SH-SY5Y (cell line): Measurements from ENCODE around the gene SFXN1.

Experiments
- GATA2 ChIP-seq: IDR thresholded peaks from 2 replicates; pipeline ENCODE4 v1.6.1; 2011; ENCODE audit warnings: mild to moderate bottlenecking, low read depth, low read length
- GATA3 ChIP-seq: IDR thresholded peaks from 2 replicates; pipeline ENCODE4 v1.6.1; 2011; ENCODE audit warnings: low read depth, mild to moderate bottlenecking, low read length, moderate library complexity

Gene SFXN1

GRCh38 chr5:175460552-175460951 lies 17.8 kb upstream of the SFXN1 start:
- TF ChIP-seq GATA2 (no peak), GATA3 (no peak)

DNA sequence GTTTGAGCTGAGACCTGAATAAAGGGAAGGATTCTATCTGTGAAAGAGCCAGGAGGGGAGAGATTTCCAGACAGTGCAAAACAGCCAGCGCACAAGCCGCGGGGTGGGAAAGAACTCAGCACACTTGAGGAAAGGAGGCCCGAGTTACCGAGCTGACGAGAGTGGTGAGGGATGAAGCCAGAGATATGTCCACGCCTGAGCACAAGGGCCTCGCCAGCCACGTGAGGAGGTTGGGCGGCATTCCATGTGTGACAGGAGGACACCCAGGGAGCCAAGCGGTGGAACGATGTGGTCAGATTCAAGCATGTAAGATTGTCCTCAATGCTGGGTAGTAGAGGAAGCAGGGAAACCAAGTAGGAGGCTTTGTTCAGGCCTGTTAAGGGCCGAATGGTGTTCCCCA lies 17.0 kb upstream of the SFXN1 start:
- TF ChIP-seq GATA3, result no peak
- no peak for TF ChIP-seq GATA2

- TF ChIP-seq GATA2, result no peak
- no peak for TF ChIP-seq GATA3
Observed at GRCh38 chr5:175463641-175464040, 14.7 kb upstream of the SFXN1 start.

GRCh38 chr5:175464074-175464941 lies 14.1 kb upstream of the SFXN1 start:
- TF ChIP-seq GATA3 (no peak), GATA2 (no peak)

DNA sequence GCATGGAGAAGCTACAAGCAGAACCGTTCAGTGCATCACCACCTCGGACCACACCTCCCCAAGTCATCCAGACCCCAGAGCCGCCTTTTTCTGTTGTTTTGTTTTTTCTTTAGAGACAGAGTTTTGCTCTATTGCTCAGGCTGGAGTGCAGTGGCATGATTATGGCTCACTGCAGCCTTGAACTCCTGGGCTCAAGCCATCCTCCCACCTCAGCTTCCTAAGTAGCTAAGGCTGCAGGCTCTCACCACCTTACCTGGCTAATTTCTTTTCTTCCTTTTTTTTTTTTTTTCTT lies 13.5 kb upstream of the SFXN1 start:
- TF ChIP-seq GATA2 (no peak), GATA3 (no peak)

GRCh38 chr5:175465282-175465681 lies 13.1 kb upstream of the SFXN1 start:
- TF ChIP-seq GATA3, result no peak
- no peak for TF ChIP-seq GATA2

- no peak for TF ChIP-seq GATA2
- no peak for TF ChIP-seq GATA3
Observed at GRCh38 chr5:175466700-175467318, 11.6 kb upstream of the SFXN1 start.

DNA sequence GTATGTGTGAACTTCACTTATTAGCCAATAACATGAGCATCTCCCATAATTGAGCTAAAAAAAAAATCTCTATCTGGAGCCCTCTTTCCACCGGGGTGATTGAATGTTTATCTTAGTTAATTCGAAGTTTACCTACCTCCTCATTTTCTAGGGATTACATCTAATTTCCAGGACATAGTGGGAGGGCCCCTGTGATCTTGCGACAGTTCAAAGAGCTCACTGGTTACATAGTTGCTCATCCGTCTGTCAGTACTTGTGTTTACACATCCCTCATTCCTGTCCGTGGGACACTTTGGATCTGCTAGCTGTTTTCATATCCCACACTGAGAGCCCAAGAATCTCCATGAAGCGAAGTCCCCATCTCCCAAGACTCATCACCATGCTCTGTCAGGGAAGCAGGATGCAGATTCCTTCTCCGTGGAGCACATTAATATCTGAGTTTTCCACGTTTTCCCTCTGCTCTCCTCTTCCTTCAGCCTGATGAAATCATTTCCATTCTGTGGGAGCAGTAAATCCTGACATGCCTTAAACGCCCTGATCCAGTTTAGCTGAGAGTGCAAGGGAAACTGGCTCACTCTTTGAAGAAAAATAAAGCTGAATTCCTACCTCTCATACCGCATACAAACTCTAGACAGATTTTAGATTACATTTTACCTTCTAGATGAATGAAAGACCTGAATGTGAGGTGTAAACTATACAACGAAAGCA lies 10.2 kb upstream of the SFXN1 start:
- no peak for TF ChIP-seq GATA2
- TF ChIP-seq GATA3, result no peak

DNA sequence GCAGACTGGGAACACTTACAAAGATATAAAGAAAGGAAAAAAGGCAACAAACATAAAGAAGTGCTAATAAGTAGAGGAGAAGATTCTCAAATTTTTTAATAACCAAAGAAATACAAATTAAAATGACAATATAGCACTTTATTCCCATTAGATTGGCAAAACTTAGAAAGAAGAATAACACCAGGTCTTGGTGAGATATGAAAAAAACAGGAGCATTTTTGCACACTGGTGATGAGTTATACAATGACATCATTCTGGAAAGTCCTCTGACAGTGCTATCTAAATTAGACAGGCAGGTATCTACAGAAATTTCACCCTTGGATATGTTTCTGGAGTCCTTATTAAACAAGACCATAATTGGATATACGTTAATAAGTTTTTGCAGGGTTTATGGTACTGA lies 9.5 kb upstream of the SFXN1 start:
- TF ChIP-seq GATA2, result no peak
- TF ChIP-seq GATA3, result no peak

DNA sequence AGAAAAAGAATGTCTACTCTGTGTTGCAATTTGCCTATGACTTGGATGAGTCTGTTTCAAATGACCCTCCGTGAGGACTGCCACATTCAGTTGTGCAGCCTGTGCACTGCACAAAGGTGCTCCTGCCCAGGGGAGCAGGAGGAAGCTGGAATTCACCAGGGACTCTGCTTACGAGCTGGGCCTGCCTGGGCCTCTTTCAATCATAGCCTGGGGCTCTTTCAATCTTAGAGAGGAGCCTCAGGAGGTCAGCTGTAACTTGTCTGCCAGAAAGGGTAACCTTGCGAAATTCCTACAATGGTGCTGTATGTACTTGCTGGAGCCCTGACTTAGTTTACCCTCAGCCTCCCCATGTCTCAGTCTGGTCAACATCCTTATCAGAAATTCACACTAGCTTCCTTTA lies 8.4 kb upstream of the SFXN1 start:
- no peak for TF ChIP-seq GATA2
- no peak for TF ChIP-seq GATA3

DNA sequence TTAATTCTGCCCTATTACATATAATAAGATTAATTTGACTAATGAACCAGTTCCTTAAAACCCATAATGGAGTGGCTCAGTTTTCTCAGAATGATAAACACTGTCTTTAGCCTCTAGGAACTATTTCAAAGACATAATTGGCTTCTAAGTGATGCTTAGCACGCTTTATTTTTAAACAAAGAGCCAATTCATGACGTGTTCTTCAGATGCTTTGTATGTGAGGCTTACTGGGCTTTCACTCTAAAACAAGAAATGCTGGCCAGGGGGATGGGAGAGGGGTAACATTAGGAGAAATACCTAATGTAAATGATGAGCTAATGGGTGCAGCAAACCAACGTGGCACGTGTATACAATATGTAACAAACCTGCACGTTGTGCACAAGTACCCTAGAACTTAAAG lies 7.6 kb upstream of the SFXN1 start:
- TF ChIP-seq GATA3, result no peak
- no peak for TF ChIP-seq GATA2

DNA sequence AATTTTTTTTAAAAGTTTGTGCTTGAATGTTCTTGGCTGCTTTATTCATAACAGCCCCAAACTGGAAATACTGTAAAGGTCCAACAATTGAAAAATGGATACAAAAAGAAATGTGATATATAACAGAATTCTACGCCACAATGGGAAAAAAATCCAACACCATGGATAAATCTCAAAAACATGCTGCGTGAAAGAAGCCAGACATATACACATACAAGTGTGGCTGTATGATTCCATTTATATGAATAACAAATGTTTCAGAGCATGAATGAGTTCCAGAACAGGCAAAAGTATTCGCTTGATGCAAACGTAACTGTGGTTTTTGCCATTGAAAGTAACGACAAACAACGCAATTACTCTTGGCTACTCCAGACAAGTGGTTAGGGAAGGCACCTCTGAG lies 7.2 kb upstream of the SFXN1 start:
- TF ChIP-seq GATA2, result no peak
- TF ChIP-seq GATA3, result no peak

- no peak for TF ChIP-seq GATA2
- no peak for TF ChIP-seq GATA3
Observed at GRCh38 chr5:175471628-175472027, 6.7 kb upstream of the SFXN1 start.

DNA sequence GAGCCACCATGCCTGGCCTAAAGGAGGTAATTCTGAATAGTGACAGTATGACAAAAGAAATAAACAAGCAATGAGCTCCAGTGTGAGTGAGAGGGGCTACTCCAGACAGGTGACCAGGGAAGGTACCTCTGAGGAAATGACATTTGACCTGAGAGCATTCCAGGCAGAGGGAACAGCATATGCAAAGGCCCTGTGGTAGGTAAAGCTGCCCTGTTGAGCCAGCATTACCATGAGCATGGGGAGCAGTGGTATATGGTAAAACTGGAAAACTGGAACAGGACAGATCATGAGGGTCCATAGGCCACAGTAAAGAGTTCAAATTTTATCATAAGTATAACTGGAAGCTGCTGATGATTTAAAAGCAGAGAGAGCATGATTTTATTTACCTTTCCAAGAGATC lies 6.0 kb upstream of the SFXN1 start:
- TF ChIP-seq GATA3 (no peak), GATA2 (no peak)

- TF ChIP-seq GATA2 (no peak), GATA3 (no peak)
Observed at GRCh38 chr5:175475248-175475647, 3.1 kb upstream of the SFXN1 start.

DNA sequence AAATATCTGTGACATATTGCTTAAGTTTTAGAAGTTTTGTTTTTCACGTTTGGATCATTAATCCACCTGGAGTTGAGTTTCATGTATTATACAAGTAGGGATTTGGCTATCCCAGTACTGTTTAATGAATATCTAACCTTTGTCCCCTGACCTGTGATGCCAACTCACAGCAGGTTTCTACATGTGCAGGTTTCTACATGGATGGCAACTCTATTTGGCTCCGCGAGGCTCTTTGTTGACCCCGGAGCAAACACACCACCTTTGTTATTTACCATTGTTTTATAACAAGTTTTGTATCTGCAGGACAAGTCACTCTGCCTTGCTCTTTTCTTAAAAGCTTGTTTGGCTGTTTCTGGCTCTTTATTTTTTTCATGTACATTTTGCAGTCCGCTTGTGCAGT lies 920 bp upstream of the SFXN1 start:
- TF ChIP-seq GATA2, result no peak
- no peak for TF ChIP-seq GATA3
